Tibial nerve (tissue), 3 donors: Measurements from ENCODE around the gene SSR1.

Source experiments
- EP300 ChIP-seq, 2 donors: sonication (generic); formaldehyde crosslinking; IDR thresholded peaks; one replicate each; pipeline ENCODE4 v1.6.1; 2017; ENCODE audit warnings: antibody characterized with exemption in 2 of 2, mild to moderate bottlenecking in 1 of 2
- POLR2A ChIP-seq, 2 donors: fragments of 450-650 bp; IDR thresholded peaks; one replicate each; pipeline ENCODE4 v1.6.1; 2017; ENCODE audit warnings: antibody characterized with exemption in 2 of 2, mild to moderate bottlenecking in 2 of 2, moderate library complexity in 2 of 2

DNA sequence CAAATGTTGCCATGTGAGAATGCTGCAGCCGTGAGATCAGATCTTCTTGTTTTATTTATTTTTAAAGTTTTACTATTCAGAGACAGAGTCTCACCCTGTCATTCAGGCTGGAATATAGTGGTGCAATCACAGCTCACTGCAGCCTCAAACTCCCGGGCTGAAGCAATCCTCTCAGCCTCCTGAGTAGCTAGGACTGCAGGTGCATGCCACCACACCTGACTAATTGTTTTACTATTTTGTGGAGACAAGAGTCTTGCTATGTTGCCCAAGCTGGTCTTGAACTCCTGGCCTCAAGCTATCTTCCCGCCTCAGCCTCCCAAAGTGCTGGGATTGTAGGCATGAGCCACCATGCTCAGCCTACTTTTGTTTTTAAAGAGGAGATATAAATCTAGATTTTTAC lies 22.5 kb upstream of the SSR1 start:
- no peak for TF ChIP-seq POLR2A (IDR thresholded peaks at IDR 0.05)
- TF ChIP-seq EP300 (IDR thresholded peaks at IDR 0.05) = no peak
